Adipocyte (in vitro differentiated cells): ENCODE measurements around the gene ENKD1.
"Not testable (repeated sequence)": the region's sequence is repeated elsewhere in the genome, so short reads cannot be mapped to it uniquely, and the experiment has no call there.

Experiments
- DNase-seq: peaks from one replicate; pipeline ENCODE4 v3.0.0-alpha.2; 2015; ENCODE audit warnings: low read depth
- H3K27me3 ChIP-seq: replicated peaks from 2 replicates; pipeline ENCODE4 v1.7.0; 2013; ENCODE audit warnings: mild to moderate bottlenecking, low read length, moderate library complexity; ENCODE audit not compliant: control insufficient read depth, insufficient read depth
- H3K36me3 ChIP-seq: 2 replicates; pipeline ENCODE4 v1.7.0; 2013; ENCODE audit warnings: low read length, mild to moderate bottlenecking, moderate library complexity; ENCODE audit not compliant: control insufficient read depth, insufficient read depth, severe bottlenecking
- H3K4me1 ChIP-seq: 2 replicates; pipeline ENCODE4 v1.7.0; 2013; ENCODE audit warnings: mild to moderate bottlenecking, low read length, moderate library complexity; ENCODE audit not compliant: control insufficient read depth, insufficient read depth
- H3K4me3 ChIP-seq: 2 replicates; pipeline ENCODE4 v1.7.0; 2013; ENCODE audit warnings: mild to moderate bottlenecking, low read length, moderate library complexity
- H3K9ac ChIP-seq: 2 replicates; pipeline ENCODE4 v1.7.0; 2013; ENCODE audit warnings: mild to moderate bottlenecking, low read length, moderate library complexity
- H3K9me3 ChIP-seq: 2 replicates; pipeline ENCODE4 v1.7.0; 2013; ENCODE audit warnings: mild to moderate bottlenecking, low read length, moderate library complexity; ENCODE audit not compliant: control insufficient read depth

Gene ENKD1

GRCh38 chr16:67702130-67702529, 35.6 kb upstream of the ENKD1 start:
- H3K27me3 ChIP-seq, result no peaks in the 10 kb centered on the region
- no peak overlapping the region for H3K4me3 ChIP-seq
- no peak overlapping the region for H3K9ac ChIP-seq
- H3K9me3 ChIP-seq, result no peaks in the 10 kb centered on the region
- no peaks in the 10 kb centered on the region for H3K4me1 ChIP-seq
- no peak for DNase-seq
- no peaks in the 10 kb centered on the region for H3K36me3 ChIP-seq

GRCh38 chr16:67701420-67701819, 34.9 kb upstream of the ENKD1 start:
- no peaks in the 10 kb centered on the region for H3K9me3 ChIP-seq
- H3K36me3 ChIP-seq, result no peaks in the 10 kb centered on the region
- no peaks in the 10 kb centered on the region for H3K4me1 ChIP-seq
- no peak overlapping the region for H3K9ac ChIP-seq
- no peaks in the 10 kb centered on the region for H3K27me3 ChIP-seq
- DNase-seq, result no peak
- H3K4me3 ChIP-seq, result no peak overlapping the region

GRCh38 chr16:67699265-67699664, 32.7 kb upstream of the ENKD1 start:
- Histone ChIP-seq H3K4me3 (no peak overlapping the region), H3K36me3 (no peaks in the 10 kb centered on the region), H3K27me3 (no peaks in the 10 kb centered on the region), H3K9me3 (no peaks in the 10 kb centered on the region), H3K4me1 (no peaks in the 10 kb centered on the region), H3K9ac (no peak overlapping the region)
- no peak for DNase-seq

GRCh38 chr16:67697422-67698185, 31.1 kb upstream of the ENKD1 start:
- Histone ChIP-seq H3K4me1 (peaks cover 11% of the 10 kb centered on the region), H3K27me3 (no peaks in the 10 kb centered on the region)

GRCh38 chr16:67694611-67695010, 28.1 kb upstream of the ENKD1 start:
- DNase-seq, result no peak
- H3K4me3 ChIP-seq, result no peak overlapping the region
- H3K9ac ChIP-seq, result no peak overlapping the region
- H3K36me3 ChIP-seq, result no peaks in the 10 kb centered on the region
- no peaks in the 10 kb centered on the region for H3K27me3 ChIP-seq
- H3K9me3 ChIP-seq, result no peaks in the 10 kb centered on the region
- H3K4me1 ChIP-seq, result peaks cover 11% of the 10 kb centered on the region

More at GRCh38 chr16:67697422-67698185, 31.1 kb upstream of the ENKD1 start:
- H3K9me3 ChIP-seq, result no peaks in the 10 kb centered on the region
- no peak overlapping the region for H3K9ac ChIP-seq
- no peaks in the 10 kb centered on the region for H3K36me3 ChIP-seq
- no peak overlapping the region for H3K4me3 ChIP-seq
- DNase-seq, result no peak

GRCh38 chr16:67693517-67694285, 27.2 kb upstream of the ENKD1 start:
- not testable (repeated sequence) for DNase-seq, H3K27me3 ChIP-seq, H3K4me3 ChIP-seq, H3K9me3 ChIP-seq, H3K36me3 ChIP-seq, H3K9ac ChIP-seq
- peaks cover 11% of the 10 kb centered on the region for H3K4me1 ChIP-seq

GRCh38 chr16:67685388-67686112, 19.0 kb upstream of the ENKD1 start:
- no peaks in the 10 kb centered on the region for H3K9me3 ChIP-seq
- DNase-seq, result no peak
- H3K9ac ChIP-seq, result no peak overlapping the region
- peaks cover 15% of the 10 kb centered on the region for H3K36me3 ChIP-seq
- no peak overlapping the region for H3K4me3 ChIP-seq
- H3K27me3 ChIP-seq, result no peaks in the 10 kb centered on the region
- no peaks in the 10 kb centered on the region for H3K4me1 ChIP-seq

GRCh38 chr16:67683767-67684166, 17.2 kb upstream of the ENKD1 start:
- no peak for DNase-seq
- H3K36me3 ChIP-seq, result peaks cover 15% of the 10 kb centered on the region
- no peak overlapping the region for H3K4me3 ChIP-seq
- no peaks in the 10 kb centered on the region for H3K27me3 ChIP-seq
- no peaks in the 10 kb centered on the region for H3K9me3 ChIP-seq
- peaks cover 3% of the 10 kb centered on the region for H3K4me1 ChIP-seq
- H3K9ac ChIP-seq, result no peak overlapping the region

- H3K36me3 ChIP-seq, result peaks cover 12% of the 10 kb centered on the region
- DNase-seq, result no peak
- no peaks in the 10 kb centered on the region for H3K9me3 ChIP-seq
- H3K4me3 ChIP-seq, result no peak overlapping the region
- H3K4me1 ChIP-seq, result peaks cover 21% of the 10 kb centered on the region
- H3K9ac ChIP-seq, result no peak overlapping the region
- no peaks in the 10 kb centered on the region for H3K27me3 ChIP-seq
These were observed 13.7 kb upstream of the ENKD1 start for GRCh38 chr16:67679935-67680897.

GRCh38 chr16:67678354-67679023, 11.9 kb upstream of the ENKD1 start:
- no peak overlapping the region for H3K9ac ChIP-seq
- no peaks in the 10 kb centered on the region for H3K9me3 ChIP-seq
- no peak overlapping the region for H3K4me3 ChIP-seq
- H3K27me3 ChIP-seq, result no peaks in the 10 kb centered on the region
- DNase-seq, result no peak
- H3K36me3 ChIP-seq, result peaks cover 5% of the 10 kb centered on the region
- peaks cover 33% of the 10 kb centered on the region for H3K4me1 ChIP-seq
